Measurements from ENCODE around the gene CCNYL1.

The CCNYL1 gene

GRCh38 chr2:207791579-207792243 lies 80.3 kb downstream of the CCNYL1 start:
- TF ChIP-seq CTCF (conservative IDR thresholded peaks at IDR 0.05) = no peak
- no peak overlapping the region for H3K27ac ChIP-seq

DNA sequence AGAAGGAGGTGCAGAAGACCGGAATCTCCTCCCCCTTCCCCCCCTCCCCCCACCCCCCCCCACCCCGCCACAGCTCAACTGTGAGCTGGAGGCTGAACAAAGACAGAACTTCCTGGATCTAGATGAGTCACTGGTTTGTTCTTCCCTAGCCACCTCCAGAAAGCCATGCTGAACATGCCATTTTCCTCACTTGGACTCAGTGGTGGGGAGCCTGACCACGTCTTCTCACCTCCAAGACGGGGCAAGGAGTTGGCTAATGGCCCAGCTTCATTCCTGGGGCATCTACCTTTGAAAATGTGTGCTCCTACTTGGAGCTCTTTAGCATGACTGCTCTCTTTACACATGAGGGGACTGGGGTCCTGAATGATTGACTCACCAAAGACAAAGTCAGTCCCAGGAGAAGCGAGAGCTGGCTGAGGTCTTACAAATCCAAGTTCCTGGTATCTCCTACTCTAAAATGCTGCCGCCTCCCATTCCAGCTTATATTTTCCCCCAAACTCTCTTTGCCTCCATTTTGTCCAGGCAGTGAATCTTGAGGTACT lies 80.9 kb downstream of the CCNYL1 start:
- H3K27ac ChIP-seq = no peak overlapping the region
- TF ChIP-seq CTCF (conservative IDR thresholded peaks at IDR 0.05) = no peak

- H3K27ac ChIP-seq = peak overlapping the region; percentile 69
- no peak for TF ChIP-seq CTCF (conservative IDR thresholded peaks at IDR 0.05)
Measured at GRCh38 chr2:207796585-207797350, 85.3 kb downstream of the CCNYL1 start.

- TF ChIP-seq CTCF (conservative IDR thresholded peaks at IDR 0.05) = no peak
- no peak overlapping the region for H3K27ac ChIP-seq
Measured at GRCh38 chr2:207801259-207801658, 89.8 kb downstream of the CCNYL1 start.

DNA sequence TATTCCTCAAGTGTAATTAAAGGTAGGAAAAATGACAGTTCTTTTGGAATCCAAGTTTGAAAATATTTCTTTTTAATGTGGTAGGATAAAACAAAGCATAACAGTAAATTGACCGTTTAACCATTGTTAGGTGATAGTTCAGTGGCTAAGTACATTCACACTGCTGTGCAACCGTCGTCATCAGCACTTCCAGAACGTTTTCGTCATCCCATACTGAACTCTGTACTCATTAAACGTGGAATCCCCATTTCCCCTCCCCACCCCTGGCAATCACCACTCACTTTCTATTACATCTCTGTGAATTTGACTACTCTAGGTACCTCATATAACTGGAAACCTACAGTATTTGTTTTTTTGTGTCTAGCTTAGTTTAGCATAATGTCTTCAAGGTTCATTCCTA lies 91.2 kb downstream of the CCNYL1 start:
- TF ChIP-seq CTCF (conservative IDR thresholded peaks at IDR 0.05) = no peak

More for the DNA sequence above, 91.2 kb downstream of the CCNYL1 start:
- no peak overlapping the region for H3K27ac ChIP-seq
